Stimulated activated CD4-positive, alpha-beta T cell treated with anti-CD3 and anti-CD28 coated beads, Interleukin-4, amount 100 ng/mL, for 48 hours (primary cell): ENCODE measurements around the gene ZNF644.
A peak's percentile ranks its signal among the peaks of the same experiment; 100 is the strongest.

ENCODE experiments used
- DNase-seq, 2 donors: peaks; one replicate each; pipeline ENCODE4 v3.0.0-alpha.2; 2020; ENCODE audit warnings: low read depth in 2 of 2

Gene ZNF644

GRCh38 chr1:91022518-91022929 is 689 bp upstream of the ZNF644 start:
- DNase-seq = no peak

- peak; percentile 54 to 59 for DNase-seq
These were observed 709 bp downstream of the ZNF644 start for GRCh38 chr1:91020967-91021685.

GRCh38 chr1:91020486-91020885 is 1.3 kb downstream of the ZNF644 start:
- DNase-seq = no peak

DNA sequence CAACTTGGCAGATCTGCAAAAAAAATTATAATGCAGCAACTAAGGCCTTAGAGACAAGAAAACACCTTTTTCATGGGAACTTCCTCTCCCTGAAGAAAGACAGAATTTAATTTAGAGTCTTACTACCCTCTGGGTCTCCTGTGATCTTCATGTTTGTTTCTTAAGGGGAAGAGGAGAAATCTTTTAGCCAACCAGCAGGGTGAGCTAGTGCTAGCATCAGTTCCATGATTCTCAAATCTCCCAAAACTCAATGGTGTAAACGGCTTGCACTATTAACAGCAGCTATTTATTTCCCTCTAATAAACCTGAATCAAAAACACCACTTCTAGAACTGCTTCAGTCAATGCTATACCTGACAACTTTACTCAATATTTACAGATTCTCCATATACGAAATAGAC is 3.8 kb downstream of the ZNF644 start:
- no peak for DNase-seq

- DNase-seq = no peak
These were observed 5.9 kb downstream of the ZNF644 start for GRCh38 chr1:91015794-91016550.

GRCh38 chr1:91015358-91015780 is 6.5 kb downstream of the ZNF644 start:
- no peak for DNase-seq

DNA sequence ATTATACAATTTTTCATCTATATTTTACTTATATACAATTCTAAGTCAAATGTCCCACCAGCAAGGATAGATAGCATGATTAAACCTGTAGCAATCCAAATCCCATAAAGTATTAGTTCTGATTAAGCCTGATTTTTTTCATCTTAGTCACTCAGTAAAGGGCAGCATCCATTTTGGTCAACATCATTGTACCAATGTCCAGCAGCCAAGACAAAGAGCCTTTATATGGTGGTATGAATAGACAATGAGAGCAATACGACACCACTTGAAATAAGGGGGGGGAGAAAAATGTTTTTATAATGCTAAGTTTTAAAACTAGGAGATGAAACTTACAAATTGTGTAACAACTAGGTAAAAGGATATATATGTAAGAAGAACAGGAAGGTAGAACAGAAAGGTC is 7.4 kb downstream of the ZNF644 start:
- DNase-seq = no peak

DNA sequence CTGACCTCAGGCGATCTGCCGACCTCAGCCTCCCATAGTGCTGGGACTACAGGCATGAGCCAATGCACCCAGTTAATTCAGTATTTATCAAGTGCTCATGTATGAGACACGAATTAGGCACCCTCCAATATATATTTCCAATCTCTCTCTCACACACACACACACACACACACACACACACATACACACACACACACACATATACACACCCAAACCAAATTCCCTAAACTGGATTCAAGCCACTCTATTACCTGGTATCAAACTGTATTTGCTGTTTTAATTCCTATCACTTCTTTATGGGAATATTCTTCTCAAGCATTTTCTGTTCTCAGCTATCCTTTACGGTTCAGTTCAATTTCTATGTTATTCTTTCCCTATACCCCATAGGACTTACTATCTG is 8.5 kb downstream of the ZNF644 start:
- no peak for DNase-seq

- no peak for DNase-seq
These were observed 9.6 kb downstream of the ZNF644 start for GRCh38 chr1:91012196-91012595.

DNA sequence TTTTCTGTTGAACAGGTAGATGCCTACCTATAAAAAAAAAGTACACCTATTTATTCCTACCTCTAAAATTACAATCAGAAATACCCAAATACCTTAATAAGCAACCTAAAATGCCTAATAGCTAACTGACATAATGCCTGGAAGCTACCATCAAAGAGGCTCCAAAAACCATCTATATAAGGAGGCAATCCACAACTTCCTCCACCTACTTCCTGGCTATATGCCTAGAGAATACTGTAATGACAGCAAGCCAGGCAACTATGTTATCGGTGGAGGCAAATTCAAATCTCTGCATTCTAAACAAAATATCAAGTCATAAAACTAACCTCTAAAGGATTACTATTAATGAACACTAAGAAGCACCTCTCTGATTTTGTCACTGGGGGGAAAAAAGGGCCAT is 10.1 kb downstream of the ZNF644 start:
- DNase-seq = no peak

DNA sequence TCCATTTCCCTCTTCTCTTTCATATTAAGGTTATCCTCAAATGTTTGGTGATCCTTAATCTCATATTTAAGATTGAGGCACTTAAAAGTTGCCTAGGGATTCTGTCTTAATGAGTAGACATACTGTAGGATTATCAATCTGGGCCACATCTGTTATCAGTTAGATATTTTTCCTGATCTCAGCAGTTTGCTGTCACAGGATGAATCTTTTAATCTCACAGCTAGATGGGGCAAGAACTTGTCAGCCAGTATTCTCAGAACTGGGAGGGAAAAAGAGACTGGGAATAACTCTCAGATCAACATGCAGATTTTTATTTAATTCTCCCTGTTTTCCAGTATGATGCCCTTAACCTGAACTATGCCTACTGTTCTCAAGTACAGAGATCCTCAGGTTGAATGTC is 14.0 kb downstream of the ZNF644 start:
- DNase-seq = no peak

DNA sequence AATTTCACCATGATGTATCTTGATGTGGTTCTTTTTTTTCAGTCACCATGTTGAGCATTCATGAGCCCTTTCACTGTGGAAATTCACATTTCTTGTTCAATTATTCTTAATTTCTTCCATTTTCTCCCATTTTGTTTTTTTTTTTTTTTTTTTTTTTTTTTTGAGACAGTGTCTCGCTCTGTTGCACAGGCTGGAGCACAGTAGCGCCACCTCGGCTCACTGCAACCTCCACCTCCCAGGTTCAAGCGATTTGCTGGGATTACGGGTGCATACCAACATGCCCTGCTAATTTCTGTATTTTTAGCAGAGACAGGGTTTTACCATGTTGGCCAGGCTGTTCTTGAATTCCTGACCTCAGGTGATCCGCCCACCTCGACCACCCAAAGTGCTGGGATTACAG is 14.7 kb downstream of the ZNF644 start:
- no peak for DNase-seq

DNA sequence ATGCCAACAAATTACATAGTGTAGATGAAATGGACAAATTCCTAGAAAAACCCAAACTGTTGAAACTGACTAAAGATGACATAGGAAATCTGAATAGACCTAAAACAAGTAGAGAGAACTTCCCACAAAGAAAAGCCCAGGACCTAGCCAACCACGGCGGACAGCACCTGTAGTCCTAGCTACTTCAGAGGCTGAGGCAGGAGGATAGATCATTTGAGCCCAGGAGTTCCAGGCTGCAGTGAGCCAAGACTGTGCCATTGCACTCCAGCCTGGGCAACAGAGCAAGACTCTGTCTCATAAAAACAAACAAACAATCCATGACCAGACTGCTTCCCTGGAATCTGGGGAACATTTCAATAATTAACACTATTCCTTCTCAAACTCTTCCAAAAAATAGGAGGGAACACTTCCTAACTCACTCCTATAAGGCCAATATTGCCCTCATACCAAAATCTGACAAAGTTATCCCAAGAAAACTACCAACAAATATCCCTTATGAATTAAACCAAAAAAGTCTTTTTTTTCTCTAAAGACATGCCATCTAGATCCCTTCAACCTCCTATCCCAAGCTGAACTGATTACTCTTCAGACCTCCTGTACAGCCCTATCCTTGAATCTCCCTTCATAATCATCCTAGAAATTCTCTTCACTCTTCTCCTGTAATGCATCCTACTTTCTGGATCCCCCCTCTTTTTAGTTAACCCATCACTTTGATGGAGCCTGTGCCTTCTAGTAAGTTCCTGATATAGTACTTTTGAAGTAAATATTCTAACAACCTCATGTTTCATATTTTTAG is 15.5 kb downstream of the ZNF644 start:
- no peak for DNase-seq

DNA sequence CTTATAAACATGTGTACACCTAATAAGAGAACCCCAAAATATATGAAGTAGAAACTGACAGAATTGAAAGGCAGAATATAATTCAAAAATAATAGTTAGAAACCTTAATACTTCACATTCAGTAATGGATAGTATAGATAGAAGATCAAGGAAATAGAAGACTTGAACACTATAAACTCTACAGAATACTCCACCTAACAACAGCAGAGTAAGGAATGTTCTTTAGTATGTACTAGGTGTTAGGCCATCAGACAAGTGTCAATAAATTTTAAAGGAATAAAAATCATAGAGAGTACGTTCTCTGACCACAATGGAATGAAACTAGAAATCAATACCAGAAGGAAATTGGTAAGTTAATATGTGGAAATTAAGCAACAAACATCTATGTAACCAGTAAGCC is 16.6 kb downstream of the ZNF644 start:
- no peak for DNase-seq

GRCh38 chr1:91004145-91004544 is 17.7 kb downstream of the ZNF644 start:
- no peak for DNase-seq

DNA sequence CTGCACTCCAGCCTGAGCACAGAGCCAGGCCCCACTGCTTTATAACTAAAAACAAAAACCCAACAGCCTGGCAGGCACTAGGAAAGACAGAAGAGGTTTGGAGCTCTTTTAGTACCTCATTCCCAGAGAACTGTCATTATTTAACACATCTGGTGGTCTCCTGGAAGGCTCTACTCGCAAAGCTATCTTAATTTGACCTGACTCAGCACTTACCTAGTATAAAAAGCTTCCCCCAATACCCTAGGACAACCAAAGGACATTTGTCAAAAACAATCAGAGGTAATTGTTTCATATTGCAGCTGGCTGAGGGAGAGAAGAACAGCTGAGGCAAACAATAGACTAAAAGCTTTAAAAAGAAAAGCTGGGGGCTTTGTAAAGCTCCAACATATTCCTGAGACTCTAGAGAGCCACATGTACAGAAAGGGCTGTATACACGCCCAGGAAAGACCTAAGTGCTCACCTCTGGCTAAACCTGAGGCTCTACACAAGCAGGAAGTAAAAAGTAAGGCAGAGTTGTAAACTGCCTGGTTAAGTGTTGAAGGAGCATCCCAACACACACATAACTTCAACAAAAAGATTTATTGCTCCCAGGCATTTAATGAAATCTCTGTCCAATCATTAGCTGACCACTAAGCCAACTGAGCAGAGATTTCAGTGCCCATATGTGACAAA is 25.0 kb downstream of the ZNF644 start:
- DNase-seq = no peak

- DNase-seq = no peak
These were observed 26.4 kb downstream of the ZNF644 start for GRCh38 chr1:90995311-90995894.

- DNase-seq = no peak
These were observed 27.4 kb downstream of the ZNF644 start for GRCh38 chr1:90994461-90994860.

GRCh38 chr1:90993245-90993644 is 28.6 kb downstream of the ZNF644 start:
- no peak for DNase-seq

GRCh38 chr1:90990779-90991178 is 31.1 kb downstream of the ZNF644 start:
- DNase-seq = no peak

- DNase-seq = no peak
These were observed 31.8 kb downstream of the ZNF644 start for GRCh38 chr1:90989990-90990389.

- DNase-seq = no peak
These were observed 32.5 kb downstream of the ZNF644 start for GRCh38 chr1:90989302-90989701.
